ENCODE data around the gene APBA2.

Gene APBA2

GRCh38 chr15:29066310-29066709 is 180.5 kb downstream of the APBA2 start (continued):
- no peak for TF ChIP-seq ZNF521 (tag by site-specific recombination; IDR thresholded peaks at IDR 0.05)

GRCh38 chr15:29066838-29067237 is 181.1 kb downstream of the APBA2 start:
- Histone ChIP-seq H3K4me3 (ENCODE audit: low read depth, low read length) (no peak overlapping the region), H3K27ac (ENCODE audit: extremely low read depth, low read depth, low read length) (no peak overlapping the region), H3K36me3 (ENCODE audit: control insufficient read depth in 2 of 2, insufficient read depth in 1 of 2, low read length in 2 of 2) (no peaks in the 10 kb centered on the region), H3K9me3 (ENCODE audit: control insufficient read depth, insufficient read depth, low read depth, low read length) (no peaks in the 10 kb centered on the region), H3K4me1 (ENCODE audit: control insufficient read depth, insufficient read depth, low read length) (no peaks in the 10 kb centered on the region)
- CTCF ChIA-PET: no interaction called here
- POLR2A ChIA-PET: no interaction called here
- TF ChIP-seq ZNF175 (tag by site-specific recombination; IDR thresholded peaks at IDR 0.05) (no peak), ZNF157 (tag by site-specific recombination; IDR thresholded peaks at IDR 0.05) (no peak), ZBTB21 (tag by site-specific recombination; IDR thresholded peaks at IDR 0.05) (no peak), ZNF639 (tag by site-specific recombination; IDR thresholded peaks at IDR 0.05) (no peak), KLF16 (tag by site-specific recombination; IDR thresholded peaks at IDR 0.05) (no peak), ZNF426 (tag by site-specific recombination; IDR thresholded peaks at IDR 0.05) (no peak), YY1 (tag by site-specific recombination; IDR thresholded peaks at IDR 0.05) (no peak), ZNF302 (tag by site-specific recombination; IDR thresholded peaks at IDR 0.05; ENCODE audit: low read depth) (no peak), BCL11B (tag by site-specific recombination; IDR thresholded peaks at IDR 0.05; ENCODE audit: low read depth) (no peak)

- Histone ChIP-seq H3K4me3 (ENCODE audit: low read depth, low read length) (no peak overlapping the region), H3K9me3 (ENCODE audit: control insufficient read depth, insufficient read depth, low read depth, low read length) (no peaks in the 10 kb centered on the region), H3K4me1 (ENCODE audit: control insufficient read depth, insufficient read depth, low read length) (no peaks in the 10 kb centered on the region), H3K27ac (ENCODE audit: extremely low read depth, low read depth, low read length) (no peak overlapping the region), H3K36me3 (ENCODE audit: control insufficient read depth in 2 of 2, insufficient read depth in 1 of 2, low read length in 2 of 2) (no peaks in the 10 kb centered on the region)
- TF ChIP-seq HOXC10 (CRISPR knock-in tag; IDR thresholded peaks at IDR 0.05) (no peak), ZNF585B (tag by site-specific recombination; IDR thresholded peaks at IDR 0.05) (no peak), PRDM2 (tag by site-specific recombination; IDR thresholded peaks at IDR 0.05; ENCODE audit: borderline replicate concordance) (no peak), ZNF174 (tag by site-specific recombination; IDR thresholded peaks at IDR 0.05) (no peak), ZNF416 (tag by site-specific recombination; IDR thresholded peaks at IDR 0.05) (no peak), ZNF324 (tag by site-specific recombination; IDR thresholded peaks at IDR 0.05) (no peak), IKZF3 (tag by site-specific recombination; IDR thresholded peaks at IDR 0.05) (no peak)
- POLR2A ChIA-PET: no interaction called here
- CTCF ChIA-PET: interaction anchor here (0.6 kb wide), 1 partner anchor 351 kb away, joined by 3 read pairs; no protein-coding TSS in a partner anchor
These were observed 182.2 kb downstream of the APBA2 start for GRCh38 chr15:29067949-29068348.
